Spleen (tissue), 11 donors: ENCODE results near the gene TMEM14B. TPM values are rescaled to one million over a fixed set of nuclear protein-coding genes. Genes with fewer than 3 reads are reported as not detected.
"Not testable (repeated sequence)": the region's sequence is repeated elsewhere in the genome, so short reads cannot be mapped to it uniquely, and the experiment has no call there.

ENCODE experiments used
- DNase-seq: peaks from one replicate; pipeline ENCODE4 v3.0.0-alpha.2; 2020
- H3K27ac ChIP-seq, 8 donors: fragments of 200-600 bp; sonication (generic) in 7 of 8; 1 replicate in 4 of 8; 2 replicates in 4 of 8; pipeline versions ENCODE4 v1.5.0 to v1.8.0; 2016 to 2021; ENCODE audit warnings: inconsistent platforms in 4 of 8, mild to moderate bottlenecking in 4 of 8, moderate library complexity in 1 of 8
- H3K27me3 ChIP-seq, 7 donors: fragments of 200-600 bp; sonication (generic) in 6 of 7; replicated peaks in 1 of 7; 1 replicate in 4 of 7; 2 replicates in 3 of 7; pipeline versions ENCODE4 v1.5.0 to v1.8.0; 2016 to 2021; ENCODE audit warnings: inconsistent platforms in 3 of 7, mild to moderate bottlenecking in 1 of 7
- H3K36me3 ChIP-seq, 6 donors: fragments of 200-600 bp; sonication (generic) in 5 of 6; 1 replicate in 4 of 6; 2 replicates in 2 of 6; pipeline versions ENCODE4 v1.5.0 to v1.8.0; 2016 to 2021; ENCODE audit warnings: inconsistent platforms in 2 of 6
- H3K4me1 ChIP-seq, 6 donors: fragments of 200-600 bp; sonication (generic) in 5 of 6; 1 replicate in 3 of 6; 2 replicates in 3 of 6; pipeline versions ENCODE4 v1.5.0 to v1.8.0; 2016 to 2021; ENCODE audit warnings: inconsistent platforms in 3 of 6
- H3K4me3 ChIP-seq, 8 donors: fragments of 200-600 bp; sonication (generic) in 7 of 8; 1 replicate in 4 of 8; 2 replicates in 4 of 8; pipeline versions ENCODE4 v1.5.0 to v1.8.0; 2016 to 2021; ENCODE audit warnings: inconsistent platforms in 4 of 8, mild to moderate bottlenecking in 4 of 8, moderate library complexity in 2 of 8
- H3K9me3 ChIP-seq, 8 donors: fragments of 200-600 bp; sonication (generic) in 7 of 8; 1 replicate in 4 of 8; 2 replicates in 4 of 8; pipeline versions ENCODE4 v1.5.0 to v1.8.0; 2016 to 2021; ENCODE audit warnings: inconsistent platforms in 4 of 8
- CTCF ChIP-seq, 11 experiments: fragments of 200-600 bp in 7 of 11; fragments of 450-650 bp in 4 of 11; sonication (generic) in 4 of 11; IDR thresholded peaks in 8 of 11; conservative IDR thresholded peaks in 3 of 11; 1 replicate in 7 of 11; 2 replicates in 4 of 11; pipeline versions ENCODE4 v1.4.0 to v1.8.0; 2016 to 2021; ENCODE audit warnings: antibody characterized with exemption in 11 of 11, inconsistent platforms in 4 of 11, mild to moderate bottlenecking in 1 of 11
- POLR2A ChIP-seq, 3 donors: fragments of 450-650 bp; IDR thresholded peaks; one replicate each; pipeline ENCODE4 v1.5.1; 2017; ENCODE audit warnings: antibody characterized with exemption in 3 of 3, mild to moderate bottlenecking in 1 of 3
- POLR2AphosphoS5 ChIP-seq, 3 donors: sonication (generic); formaldehyde crosslinking; IDR thresholded peaks; one replicate each; pipeline ENCODE4 v1.5.1; 2017; ENCODE audit warnings: antibody characterized with exemption in 3 of 3
- WGBS, 5 donors: extraction: QIAGEN DNeasy Blood & Tissue Kit in 3 of 5; methylation state at CpG; one replicate each; pipeline versions ENCODE4 v1.1.5 to v1.1.7; 2013 to 2018; 5-methylcytosine and 5-hydroxymethylcytosine counted together
- intact Hi-C: fragments of 100-400 bp; cut with DNase I; formaldehyde crosslinking; loops from one replicate; pipeline ENCODE4 v1.15.0; 2023; ENCODE audit warnings: low total_unique reads
- polyA plus RNA-seq, 3 donors: library from polyadenylated mRNA; stranded (reverse); fragments of 200-250 nt; gene quantifications; one replicate each; pipeline ENCODE4 v1.2.1, GENCODE V29; 2013
- total RNA-seq, 7 donors: library from RNA; depleted of rRNA in 3 of 7; stranded (reverse); fragments of >200 nt in 3 of 7; fragmentation: NEBNext Ultra II Directional in 4 of 7; extraction: Animal tissue kit (Norgen Biotek cat#: 25700) in 4 of 7; gene quantifications; one replicate each; pipeline versions ENCODE4 v1.1.0 to v1.2.1, GENCODE V29; 2016 to 2021
- donor health status: healthy with polysubstance abuse.
- donor health status: DM: no; HTN: no; CAD: no; lungs with moderate emphysema.
- donor health status: DM: no; HTN: no; CAD: no.
- donor health status: Bipolar disorder and iron deficiency.
- donor health status: healthy.
- donor health status: DM: no; HTN: no; CAD: no.
- donor health status: DM: yes; HTN: yes; CAD: no.

The TMEM14B gene
- total and polyA plus RNA-seq, 10 donors: 49.7 to 83.5 (median 59.5) TPM

- 85 to 94% (median 87%) methylated on average over 6 of the region's 6 CpGs for WGBS, 5 donors
- peaks cover 0 to 4% (median 0%) of the 10 kb centered on the region in 8 donors for H3K9me3 ChIP-seq
- H3K4me1 ChIP-seq: peaks cover 2 to 24% (median 15%) of the 10 kb centered on the region in 6 donors
- no peak overlapping the region for H3K27ac ChIP-seq
- H3K4me3 ChIP-seq: no peak overlapping the region
- intact Hi-C loops: loop anchor here (10.0 kb wide), 1 partner anchor 49 kb away; the partner anchor contains the start of genes C6orf52 and PAK1IP1
- no peak for DNase-seq
- peaks cover 0 to 10% (median 0%) of the 10 kb centered on the region in 6 donors for H3K36me3 ChIP-seq
- no peak for TF ChIP-seq POLR2AphosphoS5 (IDR thresholded peaks at IDR 0.05)
- TF ChIP-seq CTCF (IDR thresholded peaks at IDR 0.05 in 8 of 11, conservative IDR thresholded peaks at IDR 0.05 in 3 of 11): no peak
- no peak for TF ChIP-seq POLR2A (IDR thresholded peaks at IDR 0.05)
- no peaks in the 10 kb centered on the region for H3K27me3 ChIP-seq
Measured at GRCh38 chr6:10743515-10743914, 4.1 kb upstream of the TMEM14B start.

GRCh38 chr6:10745116-10745515, 2.5 kb upstream of the TMEM14B start:
- H3K9me3 ChIP-seq: peaks cover 0 to 4% (median 0%) of the 10 kb centered on the region in 8 donors
- intact Hi-C loops: loop anchor here (10.0 kb wide), 1 partner anchor 50 kb away; the partner anchor contains the start of genes C6orf52 and PAK1IP1
- H3K27ac ChIP-seq: no peak overlapping the region
- peaks cover 9 to 40% (median 31%) of the 10 kb centered on the region in 6 donors for H3K4me1 ChIP-seq
- no peak overlapping the region for H3K4me3 ChIP-seq
- TF ChIP-seq POLR2AphosphoS5 (IDR thresholded peaks at IDR 0.05): no peak
- TF ChIP-seq POLR2A (IDR thresholded peaks at IDR 0.05): no peak
- TF ChIP-seq CTCF (IDR thresholded peaks at IDR 0.05 in 8 of 11, conservative IDR thresholded peaks at IDR 0.05 in 3 of 11): no peak
- H3K36me3 ChIP-seq: peaks cover 0 to 19% (median 0%) of the 10 kb centered on the region in 6 donors
- H3K27me3 ChIP-seq: no peaks in the 10 kb centered on the region
- DNase-seq: no peak
- WGBS, 5 donors: 86 to 94% (median 92%) methylated on average over 5 of the region's 5 CpGs

- TF ChIP-seq CTCF (IDR thresholded peaks at IDR 0.05 in 8 of 11, conservative IDR thresholded peaks at IDR 0.05 in 3 of 11) (no peak), POLR2A (IDR thresholded peaks at IDR 0.05) (no peak), POLR2AphosphoS5 (IDR thresholded peaks at IDR 0.05) (no peak)
- Histone ChIP-seq H3K36me3 (peaks cover 0 to 33% (median 6%) of the 10 kb centered on the region in 6 donors), H3K9me3 (no peaks in the 10 kb centered on the region), H3K4me3 (peak overlapping the region; percentile 50 to 82 (median 65)), H3K27me3 (no peaks in the 10 kb centered on the region), H3K27ac (peak overlapping the region in 7 of 8 donors; percentile 84 to 90 (median 89)), H3K4me1 (peaks cover 9 to 56% (median 37%) of the 10 kb centered on the region in 6 donors)
- DNase-seq: no peak
- WGBS, 5 donors: 35 to 42% (median 38%) methylated on average over 9 of the region's 9 CpGs
- intact Hi-C loops: loop anchor here (10.0 kb wide), 1 partner anchor 52 kb away; the partner anchor contains the start of genes C6orf52 and PAK1IP1
Measured at GRCh38 chr6:10746915-10747250, 722 bp upstream of the TMEM14B start.

- no peaks in the 10 kb centered on the region for H3K27me3 ChIP-seq
- H3K36me3 ChIP-seq: peaks cover 0 to 55% (median 28%) of the 10 kb centered on the region in 6 donors
- H3K27ac ChIP-seq: no peak overlapping the region
- no peak for TF ChIP-seq CTCF (IDR thresholded peaks at IDR 0.05 in 8 of 11, conservative IDR thresholded peaks at IDR 0.05 in 3 of 11)
- no peak for TF ChIP-seq POLR2A (IDR thresholded peaks at IDR 0.05)
- TF ChIP-seq POLR2AphosphoS5 (IDR thresholded peaks at IDR 0.05): no peak
- WGBS, 5 donors: 65 to 84% (median 74%) methylated on average over 2 of the region's 2 CpGs
- peaks cover 9 to 59% (median 37%) of the 10 kb centered on the region in 6 donors for H3K4me1 ChIP-seq
- DNase-seq: no peak
- no peaks in the 10 kb centered on the region for H3K9me3 ChIP-seq
- intact Hi-C loops: loop anchor here (10.0 kb wide), 1 partner anchor 55 kb away; the partner anchor contains the start of genes C6orf52 and PAK1IP1
- H3K4me3 ChIP-seq: no peak overlapping the region
Measured at GRCh38 chr6:10749734-10750133, 2.1 kb downstream of the TMEM14B start.

- H3K4me3 ChIP-seq, H3K9me3 ChIP-seq, H3K27me3 ChIP-seq, H3K27ac ChIP-seq, DNase-seq, intact Hi-C loops: not testable (repeated sequence)
- WGBS, 5 donors: 86 to 95% (median 90%) methylated on average over 6 of the region's 6 CpGs
- H3K36me3 ChIP-seq: peaks cover 0 to 63% (median 36%) of the 10 kb centered on the region in 6 donors
- peaks cover 9 to 59% (median 37%) of the 10 kb centered on the region in 6 donors for H3K4me1 ChIP-seq
Measured at GRCh38 chr6:10750568-10750967, 3.0 kb downstream of the TMEM14B start.

- WGBS, 5 donors: 78 to 96% (median 85%) methylated on average over 3 to 5 of the region's 5 CpGs
- peaks cover 0 to 75% (median 45%) of the 10 kb centered on the region in 6 donors for H3K36me3 ChIP-seq
- DNase-seq: not testable (repeated sequence)
Measured at GRCh38 chr6:10751757-10752156, 4.2 kb downstream of the TMEM14B start.

More at GRCh38 chr6:10751757-10752156, 4.2 kb downstream of the TMEM14B start:
- H3K4me1 ChIP-seq: peaks cover 9 to 52% (median 32%) of the 10 kb centered on the region in 6 donors
- H3K4me3 ChIP-seq, intact Hi-C loops, H3K27me3 ChIP-seq, H3K27ac ChIP-seq, H3K9me3 ChIP-seq: not testable (repeated sequence)
